Measurements from ENCODE around the gene NRXN3. TPM values are rescaled to one million over a fixed set of nuclear protein-coding genes. Genes with fewer than 3 reads are reported as not detected.

Gene NRXN3
- polyA plus RNA-seq, 1 donor from 2014 or later, result 110 TPM

GRCh38 chr14:78644824-78645559, 474.8 kb downstream of the NRXN3 start:
- Histone ChIP-seq H3K4me3 (ENCODE audit: low read length) (no peak overlapping the region), H3K9me2 (ENCODE audit: insufficient read depth, low read length) (no peaks in the 10 kb centered on the region), H3K9me3 (ENCODE audit: low read length) (no peaks in the 10 kb centered on the region), H3K36me3 (ENCODE audit: insufficient read depth, low read length) (no peaks in the 10 kb centered on the region), H3K9ac (ENCODE audit: low read length) (no peak overlapping the region), H3K27ac (ENCODE audit: low read length) (no peak overlapping the region), H4K20me1 (ENCODE audit: insufficient read depth) (no peaks in the 10 kb centered on the region), H3K27me3 (ENCODE audit: insufficient read depth, low read depth, low read length) (no peaks in the 10 kb centered on the region), H3F3A (ENCODE audit: insufficient read depth, low read length, poor library complexity, severe bottlenecking) (no peaks in the 10 kb centered on the region), H2AFZ (ENCODE audit: low read depth, low read length) (no peak overlapping the region), H3K79me2 (replicated peaks; ENCODE audit: insufficient read depth, low read length) (peaks cover 5% of the 10 kb centered on the region), H3K4me2 (ENCODE audit: low read length) (no peak overlapping the region)
- TF ChIP-seq RAD21 (conservative IDR thresholded peaks at IDR 0.05), result no peak
- TF ChIP-seq SMC3 (conservative IDR thresholded peaks at IDR 0.05; ENCODE audit: poor library complexity), result no peak
- TF ChIP-seq POLR2AphosphoS5 (IDR thresholded peaks at IDR 0.05), result no peak
- TF ChIP-seq TAF1 (IDR thresholded peaks at IDR 0.05; ENCODE audit: low read depth), result no peak
- TF ChIP-seq CTCF (IDR thresholded peaks at IDR 0.05; ENCODE audit: poor library complexity, severe bottlenecking), result no peak

- H3K4me2 ChIP-seq (ENCODE audit: low read length), result no peak overlapping the region
- no peaks in the 10 kb centered on the region for H4K20me1 ChIP-seq (ENCODE audit: insufficient read depth)
- TF ChIP-seq TAF1 (IDR thresholded peaks at IDR 0.05; ENCODE audit: low read depth) (no peak), EP300 (conservative IDR thresholded peaks at IDR 0.05; ENCODE audit: poor library complexity, severe bottlenecking) (no peak), EZH2 (IDR thresholded peaks at IDR 0.05; ENCODE audit: borderline replicate concordance, insufficient read depth, low read length, poor library complexity, severe bottlenecking) (no peak), MXI1 (conservative IDR thresholded peaks at IDR 0.05; ENCODE audit: poor library complexity, severe bottlenecking) (no peak), REST (IDR thresholded peaks at IDR 0.05; ENCODE audit: borderline replicate concordance) (no peak), RAD21 (conservative IDR thresholded peaks at IDR 0.05) (no peak), CTCF (IDR thresholded peaks at IDR 0.05; ENCODE audit: poor library complexity, severe bottlenecking) (no peak), SMC3 (conservative IDR thresholded peaks at IDR 0.05; ENCODE audit: poor library complexity) (no peak), POLR2AphosphoS5 (IDR thresholded peaks at IDR 0.05) (no peak)
- no peak overlapping the region for H2AFZ ChIP-seq (ENCODE audit: low read depth, low read length)
- no peaks in the 10 kb centered on the region for H3F3A ChIP-seq (ENCODE audit: insufficient read depth, low read length, poor library complexity, severe bottlenecking)
- H3K9me3 ChIP-seq (ENCODE audit: low read length), result no peaks in the 10 kb centered on the region
- no peak overlapping the region for H3K27ac ChIP-seq (ENCODE audit: low read length)
- no peaks in the 10 kb centered on the region for H3K36me3 ChIP-seq (ENCODE audit: insufficient read depth, low read length)
- no peak overlapping the region for H3K4me3 ChIP-seq (ENCODE audit: low read length)
- H3K9me2 ChIP-seq (ENCODE audit: insufficient read depth, low read length), result no peaks in the 10 kb centered on the region
- H3K9ac ChIP-seq (ENCODE audit: low read length), result no peak overlapping the region
- no peaks in the 10 kb centered on the region for H3K27me3 ChIP-seq (ENCODE audit: insufficient read depth, low read depth, low read length)
- no peaks in the 10 kb centered on the region for H3K79me2 ChIP-seq (replicated peaks; ENCODE audit: insufficient read depth, low read length)
Measured at GRCh38 chr14:78652727-78653126, 482.6 kb downstream of the NRXN3 start.
